Gastroesophageal sphincter (tissue), 3 donors: ENCODE data around the gene SAMMSON.

Source experiments
- EP300 ChIP-seq: sonication (generic); formaldehyde crosslinking; IDR thresholded peaks from one replicate; pipeline ENCODE4 v1.6.1; 2017; ENCODE audit warnings: antibody characterized with exemption, mild to moderate bottlenecking
- POLR2A ChIP-seq, 2 donors: fragments of 450-650 bp; IDR thresholded peaks; one replicate each; pipeline ENCODE4 v1.6.1; 2017; ENCODE audit warnings: antibody characterized with exemption in 2 of 2, mild to moderate bottlenecking in 2 of 2, moderate library complexity in 1 of 2
- POLR2AphosphoS5 ChIP-seq: sonication (generic); formaldehyde crosslinking; IDR thresholded peaks from one replicate; pipeline ENCODE4 v1.6.1; 2017; ENCODE audit warnings: antibody characterized with exemption
- TF ChIP-seq, protein P1 (sequence below), 4 experiments: fragments of 200-600 bp in 2 of 4; fragments of 450-650 bp in 2 of 4; sonication (generic) in 1 of 4; IDR thresholded peaks; one replicate each; pipeline ENCODE4 v1.5.1; 2017 to 2019; ENCODE audit warnings: antibody characterized with exemption in 4 of 4, mild to moderate bottlenecking in 2 of 4, moderate library complexity in 2 of 4

DNA sequence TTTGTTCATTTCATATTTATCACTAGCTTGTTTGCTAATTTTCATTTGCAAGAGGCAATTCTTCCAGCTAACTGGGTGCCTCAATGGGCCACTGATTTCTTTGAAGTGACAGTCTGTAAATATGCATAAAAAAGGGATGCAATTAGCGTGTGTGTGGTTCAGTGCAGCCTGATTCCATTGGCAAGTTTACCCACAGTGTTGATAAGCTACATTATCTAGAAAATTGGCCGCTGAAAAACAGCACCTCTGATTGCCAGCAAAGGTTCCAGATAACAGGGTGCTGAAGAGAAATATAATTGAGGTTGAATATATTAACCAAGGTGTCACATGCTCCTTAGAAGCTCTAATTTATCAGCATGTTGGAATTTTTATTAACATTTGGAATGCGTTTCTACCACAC lies 76.9 kb downstream of the SAMMSON start:
- TF ChIP-seq, protein P1, sequence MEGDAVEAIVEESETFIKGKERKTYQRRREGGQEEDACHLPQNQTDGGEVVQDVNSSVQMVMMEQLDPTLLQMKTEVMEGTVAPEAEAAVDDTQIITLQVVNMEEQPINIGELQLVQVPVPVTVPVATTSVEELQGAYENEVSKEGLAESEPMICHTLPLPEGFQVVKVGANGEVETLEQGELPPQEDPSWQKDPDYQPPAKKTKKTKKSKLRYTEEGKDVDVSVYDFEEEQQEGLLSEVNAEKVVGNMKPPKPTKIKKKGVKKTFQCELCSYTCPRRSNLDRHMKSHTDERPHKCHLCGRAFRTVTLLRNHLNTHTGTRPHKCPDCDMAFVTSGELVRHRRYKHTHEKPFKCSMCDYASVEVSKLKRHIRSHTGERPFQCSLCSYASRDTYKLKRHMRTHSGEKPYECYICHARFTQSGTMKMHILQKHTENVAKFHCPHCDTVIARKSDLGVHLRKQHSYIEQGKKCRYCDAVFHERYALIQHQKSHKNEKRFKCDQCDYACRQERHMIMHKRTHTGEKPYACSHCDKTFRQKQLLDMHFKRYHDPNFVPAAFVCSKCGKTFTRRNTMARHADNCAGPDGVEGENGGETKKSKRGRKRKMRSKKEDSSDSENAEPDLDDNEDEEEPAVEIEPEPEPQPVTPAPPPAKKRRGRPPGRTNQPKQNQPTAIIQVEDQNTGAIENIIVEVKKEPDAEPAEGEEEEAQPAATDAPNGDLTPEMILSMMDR (IDR thresholded peaks at IDR 0.05): no peak
- no peak for TF ChIP-seq EP300
- TF ChIP-seq POLR2AphosphoS5: no peak
- TF ChIP-seq POLR2A (IDR thresholded peaks at IDR 0.05): no peak
